IPS DF 6.9 (cell line): ENCODE results near the gene LTK.

Experiments
- DNase-seq: peaks from one replicate; pipeline ENCODE4 v3.0.0-alpha.2; 2013; ENCODE audit warnings: low read depth, low spot score
- H3K27ac ChIP-seq: one replicate; pipeline ENCODE4 v1.5.1; 2013; ENCODE audit warnings: low read length, control low read depth
- H3K27me3 ChIP-seq: 2 replicates; pipeline ENCODE4 v1.6.1; 2013; ENCODE audit warnings: mild to moderate bottlenecking, low read length; ENCODE audit not compliant: control insufficient read depth, insufficient read depth
- H3K36me3 ChIP-seq: 2 replicates; pipeline ENCODE4 v1.6.1; 2013; ENCODE audit warnings: low read length; ENCODE audit not compliant: control insufficient read depth, insufficient read depth
- H3K4me1 ChIP-seq: 2 replicates; pipeline ENCODE4 v1.6.1; 2013; ENCODE audit warnings: low read length; ENCODE audit not compliant: control insufficient read depth, insufficient read depth
- H3K4me3 ChIP-seq: 2 replicates; pipeline ENCODE4 v1.5.1; 2013; ENCODE audit warnings: mild to moderate bottlenecking, low read length
- H3K9me3 ChIP-seq: 2 replicates; pipeline ENCODE4 v1.6.1; 2013; ENCODE audit warnings: low read length, inconsistent platforms; ENCODE audit not compliant: control insufficient read depth, insufficient read depth
- WGBS: extraction: QIAGEN DNeasy Blood & Tissue Kit; methylation state at CpG from one replicate; pipeline ENCODE4 v1.1.7; 2013; ENCODE audit warnings: mixed read lengths, missing lambda C conversion rate; ENCODE audit not compliant: insufficient read length, insufficient coverage; 5-methylcytosine and 5-hydroxymethylcytosine counted together

Gene LTK

DNA sequence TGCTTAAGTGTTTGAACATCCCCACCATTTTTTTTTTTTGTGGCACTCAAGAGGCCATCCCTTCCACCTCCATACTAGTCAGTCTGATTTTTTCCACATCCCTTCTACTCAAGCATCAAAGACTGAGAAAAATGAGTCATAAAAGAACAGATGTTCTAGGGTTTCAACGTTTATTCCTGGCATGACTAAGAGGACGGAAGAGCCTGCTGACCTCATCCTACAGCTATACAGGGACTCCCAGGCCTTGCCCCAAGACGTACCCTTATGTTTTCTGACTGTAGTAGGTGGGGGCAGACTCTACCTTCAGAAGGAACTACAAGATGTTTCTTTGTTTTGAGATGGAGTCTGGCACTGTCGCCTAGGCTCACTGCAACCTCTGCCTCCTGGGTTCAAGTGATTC, 23.3 kb downstream of the LTK start:
- no peak overlapping the region for H3K27ac ChIP-seq
- no CpG with 5 or more reads among the region's 4 CpGs for WGBS
- no peak for DNase-seq
- H3K36me3 ChIP-seq = no peaks in the 10 kb centered on the region
- peaks cover 31% of the 10 kb centered on the region for H3K27me3 ChIP-seq
- H3K4me1 ChIP-seq = 0 out of 2 replicates have a peak, but pooled peaks cover 3% of the 10 kb centered on the region
- H3K4me3 ChIP-seq = no peak overlapping the region
- H3K9me3 ChIP-seq = no peaks in the 10 kb centered on the region

DNA sequence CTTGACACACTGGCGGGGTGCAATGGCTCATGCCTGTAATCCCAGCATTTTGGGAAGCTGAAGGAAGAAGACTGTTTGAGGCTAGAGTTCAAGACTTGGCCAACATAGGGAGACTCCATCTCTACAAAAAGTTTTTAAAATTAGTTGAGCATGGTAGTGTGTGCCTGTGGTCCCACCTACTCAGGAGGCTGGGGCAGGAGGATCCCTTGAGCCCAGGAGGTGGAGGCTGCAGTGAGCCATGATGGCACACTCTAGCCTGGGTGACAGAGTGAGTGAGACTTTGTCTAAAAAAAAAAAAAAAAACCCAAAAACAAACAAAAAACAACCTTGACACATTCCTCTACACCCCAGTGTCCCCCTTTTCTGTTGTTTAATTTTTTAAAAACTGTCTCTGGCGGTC, 24.0 kb downstream of the LTK start:
- Histone ChIP-seq H3K9me3 (no peaks in the 10 kb centered on the region), H3K4me1 (0 out of 2 replicates have a peak, but pooled peaks cover 3% of the 10 kb centered on the region), H3K36me3 (no peaks in the 10 kb centered on the region), H3K27ac (no peak overlapping the region), H3K4me3 (no peak overlapping the region), H3K27me3 (peaks cover 24% of the 10 kb centered on the region; the same call in 1 of the 2 replicates)
- DNase-seq = no peak
- no CpG with 5 or more reads among the region's 2 CpGs for WGBS

DNA sequence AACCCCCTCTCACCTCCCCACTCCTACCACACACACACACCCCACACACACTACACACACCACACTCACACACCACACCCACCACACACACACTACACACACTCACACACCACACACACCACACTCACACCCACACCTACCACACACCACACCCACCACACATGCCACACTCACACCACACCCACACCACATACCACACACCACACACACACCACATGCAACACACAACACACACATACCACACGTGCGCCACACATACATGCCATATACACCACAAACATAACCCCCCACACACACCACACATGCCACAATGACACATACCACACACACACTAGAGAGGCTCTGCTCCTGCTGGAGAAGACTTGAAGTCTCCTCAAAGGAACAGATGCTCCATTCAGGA, 25.8 kb downstream of the LTK start:
- WGBS = 100% methylated on average over 2 of the region's 2 CpGs
- DNase-seq = no peak
- Histone ChIP-seq H3K9me3 (no peaks in the 10 kb centered on the region), H3K36me3 (no peaks in the 10 kb centered on the region), H3K27ac (no peak overlapping the region), H3K4me1 (0 out of 2 replicates have a peak, but pooled peaks cover 2% of the 10 kb centered on the region), H3K4me3 (no peak overlapping the region), H3K27me3 (peaks cover 15% of the 10 kb centered on the region; the same call in 1 of the 2 replicates)

DNA sequence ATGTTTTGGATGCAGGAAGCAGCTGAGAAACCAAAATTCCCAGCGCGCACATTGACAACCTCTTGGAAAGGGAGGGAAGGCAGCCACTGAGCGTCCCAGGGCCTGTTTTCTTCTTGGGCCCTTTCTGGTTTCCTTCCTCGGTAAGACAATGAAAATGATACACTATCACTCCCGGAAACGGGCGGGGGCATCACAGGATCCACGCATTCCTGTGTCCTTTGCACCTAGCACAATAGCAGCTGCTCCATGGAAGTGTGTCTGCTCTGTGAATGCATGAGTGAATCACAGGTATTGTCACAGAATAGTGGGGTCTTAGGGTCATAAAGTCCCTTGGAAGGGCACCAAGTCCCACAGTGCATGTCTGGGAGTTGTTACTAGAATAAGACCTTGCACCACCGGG, 26.2 kb downstream of the LTK start:
- Histone ChIP-seq H3K27me3 (peaks cover 11% of the 10 kb centered on the region; the same call in 1 of the 2 replicates), H3K9me3 (no peaks in the 10 kb centered on the region), H3K4me3 (no peak overlapping the region), H3K27ac (no peak overlapping the region), H3K36me3 (no peaks in the 10 kb centered on the region), H3K4me1 (no peaks in the 10 kb centered on the region)
- WGBS = no CpG with 5 or more reads among the region's 9 CpGs
- DNase-seq = no peak

DNA sequence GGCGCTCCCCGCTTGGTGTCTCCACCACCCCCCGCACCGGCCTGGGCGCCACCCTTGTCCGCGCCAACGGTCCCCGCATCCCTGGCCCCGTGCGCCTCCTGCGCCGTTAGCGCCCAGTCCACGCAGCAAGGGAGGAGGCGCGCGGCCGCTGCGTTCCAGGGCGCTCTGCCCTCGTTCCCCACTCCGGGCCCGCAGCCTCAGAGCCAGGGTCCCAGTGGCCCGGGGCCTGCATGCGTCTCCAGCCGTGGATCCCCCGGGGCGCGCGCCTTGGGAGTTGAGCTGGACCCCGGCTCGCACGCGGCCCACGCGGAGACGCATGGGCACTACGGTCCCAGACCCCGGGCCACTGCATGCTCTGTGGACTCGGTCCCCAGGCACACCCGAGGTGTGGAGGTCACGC, 27.3 kb downstream of the LTK start:
- WGBS = no CpG with 5 or more reads among the region's 43 CpGs
- Histone ChIP-seq H3K9me3 (no peaks in the 10 kb centered on the region), H3K4me3 (no peak overlapping the region), H3K27ac (no peak overlapping the region), H3K27me3 (peaks cover under 1% of the 10 kb centered on the region; the same call in 1 of the 2 replicates), H3K36me3 (peaks cover 3% of the 10 kb centered on the region; the same call in 1 of the 2 replicates), H3K4me1 (no peaks in the 10 kb centered on the region)
- no peak for DNase-seq

DNA sequence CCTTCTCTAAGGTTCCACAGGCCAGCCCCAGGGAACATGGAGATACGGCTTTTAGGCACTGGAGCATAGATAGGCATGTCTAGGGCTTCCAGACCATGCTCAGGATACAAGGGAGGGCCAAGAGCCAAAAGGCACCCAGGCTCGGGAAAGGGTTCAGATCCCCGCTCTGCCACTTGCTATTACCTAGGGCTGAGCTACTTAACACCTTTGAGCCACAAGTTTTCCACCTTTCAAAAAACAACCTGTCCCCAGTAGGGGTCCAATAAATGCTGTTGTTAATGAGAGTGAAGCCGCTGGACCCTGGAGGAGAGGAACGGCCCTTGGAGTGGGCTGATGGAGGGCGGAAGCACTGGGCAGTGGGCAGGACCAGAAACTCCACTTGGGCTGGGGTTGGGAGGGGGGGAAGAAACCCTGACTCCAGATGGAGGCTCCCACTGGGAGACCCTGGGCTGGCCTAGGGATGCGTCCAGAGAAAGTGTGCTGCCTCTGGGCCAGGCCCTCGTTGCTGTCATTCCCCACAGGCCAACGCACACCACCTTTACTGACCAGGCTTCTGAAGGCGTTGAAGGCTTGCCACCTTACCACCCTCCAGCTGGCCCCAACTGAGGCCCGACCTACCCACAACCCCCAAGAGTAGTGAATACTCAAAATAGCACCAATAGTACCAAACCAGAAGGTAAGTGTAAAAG, 28.5 kb downstream of the LTK start:
- WGBS = no CpG with 5 or more reads among the region's 11 CpGs
- Histone ChIP-seq H3K4me3 (no peak overlapping the region), H3K9me3 (no peaks in the 10 kb centered on the region), H3K27ac (no peak overlapping the region), H3K27me3 (no peaks in the 10 kb centered on the region), H3K36me3 (peaks cover 11% of the 10 kb centered on the region), H3K4me1 (no peaks in the 10 kb centered on the region)
- no peak for DNase-seq

DNA sequence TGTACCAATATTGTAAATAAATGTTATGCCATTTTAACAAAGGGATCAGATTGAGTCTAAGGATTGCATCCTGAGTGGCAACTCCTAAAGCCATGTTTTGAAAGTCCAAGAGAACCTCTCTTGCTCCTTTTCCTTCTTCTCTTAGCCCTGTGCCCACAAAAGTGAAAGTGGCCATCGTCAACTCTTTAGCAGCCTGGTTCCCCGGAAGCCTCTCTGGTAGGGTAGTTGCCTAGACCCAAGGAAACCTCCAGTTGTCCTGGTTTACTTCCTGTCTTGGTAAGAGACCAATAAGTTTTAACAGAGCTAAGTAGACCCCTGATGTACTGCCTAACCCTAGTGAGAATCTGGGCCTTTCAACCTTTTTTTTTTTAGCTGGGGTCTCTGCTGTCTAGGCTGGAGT, 30.1 kb downstream of the LTK start:
- Histone ChIP-seq H3K9me3 (no peaks in the 10 kb centered on the region), H3K4me3 (no peak overlapping the region), H3K36me3 (peaks cover 24% of the 10 kb centered on the region), H3K4me1 (no peaks in the 10 kb centered on the region), H3K27me3 (no peaks in the 10 kb centered on the region), H3K27ac (no peak overlapping the region)
- WGBS = no CpG with 5 or more reads among the region's 2 CpGs
- no peak for DNase-seq

DNA sequence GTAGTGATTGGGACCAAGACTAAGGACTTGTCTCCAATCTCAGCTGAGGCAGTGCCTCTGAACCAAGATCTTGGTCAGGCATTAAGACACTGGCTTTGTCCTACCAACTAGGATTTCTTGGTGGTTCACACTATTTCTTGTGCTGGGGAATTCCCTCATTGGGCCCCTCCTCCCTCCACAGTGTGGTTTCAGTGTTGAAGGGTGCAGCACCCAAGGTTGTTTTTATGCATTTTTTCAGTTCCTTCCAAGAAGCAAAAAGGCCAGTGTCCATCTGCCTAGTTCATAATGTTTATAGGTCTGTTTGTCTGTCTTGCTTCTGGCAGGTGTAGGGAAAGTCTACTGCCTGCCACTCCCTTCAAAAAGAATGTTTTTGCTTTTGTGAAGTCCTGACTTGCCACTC, 30.5 kb downstream of the LTK start:
- no peaks in the 10 kb centered on the region for H3K9me3 ChIP-seq
- no peak for DNase-seq
- H3K27ac ChIP-seq = no peak overlapping the region
- no peaks in the 10 kb centered on the region for H3K4me1 ChIP-seq
- H3K36me3 ChIP-seq = peaks cover 26% of the 10 kb centered on the region
- no peak overlapping the region for H3K4me3 ChIP-seq
- no peaks in the 10 kb centered on the region for H3K27me3 ChIP-seq

DNA sequence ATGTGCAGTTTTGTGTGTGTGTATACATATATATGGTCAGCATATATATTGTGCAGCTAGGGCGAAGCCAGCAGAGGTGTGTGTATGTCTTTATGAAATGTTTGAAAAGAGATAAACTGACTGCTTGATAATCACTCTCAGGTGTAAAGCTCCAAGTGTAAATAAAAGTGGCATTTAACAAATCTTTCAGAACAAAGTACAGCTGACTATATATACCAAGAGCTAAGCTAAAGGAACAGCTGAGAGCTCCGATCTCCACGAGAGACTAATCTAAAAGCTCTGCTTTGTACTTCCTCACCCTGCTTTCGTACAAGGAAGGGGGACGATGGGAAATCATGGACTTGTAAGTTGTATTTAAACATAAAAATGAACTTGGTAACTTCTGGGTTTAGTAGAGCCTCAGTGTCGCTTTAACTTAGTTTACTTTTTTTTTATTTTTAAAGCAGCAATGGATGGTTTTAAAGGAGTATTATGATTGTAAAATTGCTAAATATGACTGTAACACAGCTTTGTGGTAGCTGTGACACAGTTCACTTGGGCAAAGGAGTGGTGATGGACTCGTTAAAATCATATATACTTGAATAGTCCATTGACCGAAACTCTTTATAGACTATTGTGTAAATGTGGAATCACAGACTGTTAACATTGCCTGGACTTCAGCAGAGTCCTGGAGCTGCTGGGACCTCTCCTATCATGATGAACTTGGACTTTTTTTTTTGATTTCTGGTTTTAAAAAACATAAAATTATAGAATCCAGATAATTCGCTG, 31.3 kb downstream of the LTK start:
- H3K4me3 ChIP-seq = no peak overlapping the region
- no peaks in the 10 kb centered on the region for H3K27me3 ChIP-seq
- no peaks in the 10 kb centered on the region for H3K4me1 ChIP-seq
- H3K36me3 ChIP-seq = peaks cover 27% of the 10 kb centered on the region
- no peaks in the 10 kb centered on the region for H3K9me3 ChIP-seq
- no peak overlapping the region for H3K27ac ChIP-seq
- no CpG with 5 or more reads among the region's 9 CpGs for WGBS
- DNase-seq = no peak

DNA sequence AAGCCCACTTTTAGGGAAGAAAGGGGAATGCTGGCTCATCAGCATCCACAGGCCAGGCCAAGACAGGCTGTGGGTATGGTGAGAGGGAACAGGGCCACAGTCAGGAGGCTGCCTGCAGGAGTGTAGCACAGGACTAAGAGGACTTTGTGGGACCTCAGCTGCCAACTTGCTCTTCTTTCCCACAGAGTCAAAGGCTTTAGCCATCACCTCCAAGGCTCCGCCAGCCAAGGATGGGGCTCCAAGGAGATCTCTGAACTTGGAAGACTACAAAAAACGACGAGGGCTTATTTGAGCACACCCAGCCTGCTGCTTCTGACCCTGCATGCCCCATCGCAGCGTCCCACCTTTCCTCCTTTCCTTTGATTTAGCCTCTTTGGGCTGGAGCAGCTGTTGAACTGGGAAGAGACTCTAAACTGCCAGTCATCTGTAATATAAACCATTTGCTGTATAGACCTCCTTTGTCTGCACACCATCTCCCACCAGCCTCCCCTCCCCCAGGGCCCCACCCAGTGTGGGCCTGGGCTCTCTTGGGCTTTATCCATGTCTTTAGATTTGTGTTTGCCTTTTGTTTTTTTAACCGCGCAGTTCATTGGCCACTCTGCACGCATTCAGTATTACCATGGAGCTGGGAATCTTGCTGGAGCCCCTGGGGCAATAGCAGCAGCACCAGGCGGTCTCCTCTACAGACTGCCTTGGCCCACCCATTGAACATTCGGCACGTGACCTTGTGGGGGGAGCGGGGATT, 33.1 kb downstream of the LTK start:
- no peak overlapping the region for H3K4me3 ChIP-seq
- WGBS = no CpG with 5 or more reads among the region's 12 CpGs
- H3K4me1 ChIP-seq = no peaks in the 10 kb centered on the region
- H3K27ac ChIP-seq = no peak overlapping the region
- no peaks in the 10 kb centered on the region for H3K27me3 ChIP-seq
- no peaks in the 10 kb centered on the region for H3K9me3 ChIP-seq
- peaks cover 40% of the 10 kb centered on the region for H3K36me3 ChIP-seq
- DNase-seq = no peak
